WTC11 (cell line): ENCODE results near the gene ZDHHC24. TPM values are rescaled to one million over a fixed set of nuclear protein-coding genes. Genes with fewer than 3 reads are reported as not detected.

Source experiments
- ATAC-seq: fragments of 200-7000 bp; cut with Tn5 transposase; 2 replicates; pipeline ENCODE4 v1.10.0; 2021; ENCODE audit warnings: mild to moderate bottlenecking, moderate library complexity
- CTCF ChIA-PET: fragments of 300-600 bp; sonication (Branson Sonifier 250); formaldehyde crosslinking; loops from one replicate; lab custom pipeline; 2021; ENCODE audit warnings: antibody characterized with exemption; lab: Charles Lee
- POLR2A ChIA-PET: fragments of 350-600 bp; sonication (Branson Sonifier 250); formaldehyde crosslinking; loops from one replicate; lab custom pipeline; 2021; ENCODE audit warnings: antibody characterized with exemption; lab: Charles Lee
- DNase-seq: peaks from one replicate; pipeline ENCODE4 v3.0.0; 2021; ENCODE audit warnings: low spot score
- H3K27ac Mint-ChIP-seq: 2 replicates; pipeline ENCODE4 v1.8.0; 2021; ENCODE audit warnings: mixed read lengths
- H3K27me3 Mint-ChIP-seq: 2 replicates; pipeline ENCODE4 v1.8.0; 2021; ENCODE audit warnings: low read depth, mild to moderate bottlenecking, moderate library complexity, mixed read lengths
- H3K36me3 Mint-ChIP-seq: 2 replicates; pipeline ENCODE4 v1.8.0; 2021; ENCODE audit warnings: mixed read lengths
- H3K4me1 Mint-ChIP-seq: 2 replicates; pipeline ENCODE4 v1.8.0; 2022; ENCODE audit warnings: mixed read lengths
- H3K4me3 Mint-ChIP-seq: 2 replicates; pipeline ENCODE4 v1.8.0; 2021; ENCODE audit warnings: mild to moderate bottlenecking, moderate library complexity, mixed read lengths
- H3K9me3 Mint-ChIP-seq: 2 replicates; pipeline ENCODE4 v1.8.0; 2021; ENCODE audit warnings: mixed read lengths
- ARID4B ChIP-seq: sonication (generic); formaldehyde crosslinking; IDR thresholded peaks from 2 replicates; pipeline ENCODE4 v1.8.0; 2023; ENCODE audit warnings: missing genetic modification reagents, mild to moderate bottlenecking, borderline replicate concordance
- CDX4 ChIP-seq: fragments of 250-450 bp; sonication (Bioruptor Pico); IDR thresholded peaks from 2 replicates; pipeline ENCODE4 v1.9.0; 2021; ENCODE audit warnings: moderate library complexity, mild to moderate bottlenecking, inconsistent platforms, borderline replicate concordance
- CREM ChIP-seq: sonication (generic); formaldehyde crosslinking; IDR thresholded peaks from 2 replicates; pipeline ENCODE4 v1.8.1; 2022; ENCODE audit warnings: mild to moderate bottlenecking, missing genetic modification reagents, moderate library complexity
- E2F1 ChIP-seq: sonication (generic); formaldehyde crosslinking; IDR thresholded peaks from 2 replicates; pipeline ENCODE4 v1.8.0; 2022; ENCODE audit warnings: mild to moderate bottlenecking, missing genetic modification reagents
- E2F4 ChIP-seq: sonication (generic); formaldehyde crosslinking; IDR thresholded peaks from 2 replicates; pipeline ENCODE4 v1.8.1; 2022; ENCODE audit warnings: low read depth, mild to moderate bottlenecking, moderate library complexity, missing genetic modification reagents, borderline replicate concordance
- ELF4 ChIP-seq: sonication (generic); formaldehyde crosslinking; IDR thresholded peaks from 2 replicates; pipeline ENCODE4 v1.8.1; 2022; ENCODE audit warnings: low read depth, mild to moderate bottlenecking, moderate library complexity, missing genetic modification reagents
- FOXK1 ChIP-seq: sonication (generic); formaldehyde crosslinking; IDR thresholded peaks from 2 replicates; pipeline ENCODE4 v1.8.0; 2022; ENCODE audit warnings: mild to moderate bottlenecking, moderate library complexity, missing genetic modification reagents
- JAZF1 ChIP-seq: fragments of 250-450 bp; sonication (Bioruptor Pico); IDR thresholded peaks from 2 replicates; pipeline ENCODE4 v1.9.0; 2021; ENCODE audit warnings: moderate library complexity, mild to moderate bottlenecking, inconsistent platforms
- JUN ChIP-seq: sonication (generic); formaldehyde crosslinking; IDR thresholded peaks from 2 replicates; pipeline ENCODE4 v1.8.0; 2023; ENCODE audit warnings: mild to moderate bottlenecking, missing genetic modification reagents
- MYBL2 ChIP-seq: sonication (generic); formaldehyde crosslinking; IDR thresholded peaks from 2 replicates; pipeline ENCODE4 v1.8.1; 2023; ENCODE audit warnings: mild to moderate bottlenecking, moderate library complexity, missing genetic modification reagents
- NFATC4 ChIP-seq: fragments of 250-450 bp; sonication (Bioruptor Pico); IDR thresholded peaks from 2 replicates; pipeline ENCODE4 v1.9.0; 2021; ENCODE audit warnings: mild to moderate bottlenecking
- PRDM15 ChIP-seq: sonication (generic); formaldehyde crosslinking; IDR thresholded peaks from 2 replicates; pipeline ENCODE4 v1.8.0; 2022; ENCODE audit warnings: missing genetic modification reagents
- RORB ChIP-seq: fragments of 250-450 bp; sonication (Bioruptor Pico); IDR thresholded peaks from 2 replicates; pipeline ENCODE4 v1.9.0; 2021; ENCODE audit warnings: mild to moderate bottlenecking
- TCF7 ChIP-seq: sonication (generic); formaldehyde crosslinking; IDR thresholded peaks from 2 replicates; pipeline ENCODE4 v1.8.0; 2022; ENCODE audit warnings: mild to moderate bottlenecking, low read depth, missing genetic modification reagents, moderate library complexity
- TP53 ChIP-seq: sonication (generic); formaldehyde crosslinking; IDR thresholded peaks from 2 replicates; pipeline ENCODE4 v1.8.1; 2023; ENCODE audit warnings: mild to moderate bottlenecking, missing genetic modification reagents
- ZMAT4 ChIP-seq: fragments of 250-450 bp; sonication (Bioruptor Pico); IDR thresholded peaks from 2 replicates; pipeline ENCODE4 v1.9.0; 2021; ENCODE audit warnings: mild to moderate bottlenecking
- ZNF219 ChIP-seq: sonication (generic); formaldehyde crosslinking; IDR thresholded peaks from 2 replicates; pipeline ENCODE4 v1.8.0; 2023; ENCODE audit warnings: missing genetic modification reagents, mild to moderate bottlenecking, borderline replicate concordance
- ZSCAN18 ChIP-seq: fragments of 250-450 bp; sonication (Bioruptor Pico); IDR thresholded peaks from 2 replicates; pipeline ENCODE4 v2.1.2; 2022; ENCODE audit warnings: mild to moderate bottlenecking, moderate library complexity
- total RNA-seq: library from RNA; stranded (reverse); gene quantifications from 3 replicates; pipeline ENCODE4 v1.2.3, GENCODE V29; 2021

Gene ZDHHC24
- total RNA-seq, 1 experiment from 2014 or later, result 14.8 TPM

- no peak for TF ChIP-seq E2F1 (CRISPR knock-in tag)
These were observed 18.0 kb upstream of the ZDHHC24 start (continued) for GRCh38 chr11:66563832-66564231.

GRCh38 chr11:66562907-66563583 is 17.2 kb upstream of the ZDHHC24 start:
- CTCF ChIA-PET, result interaction anchor here (1.1 to 1.8 kb wide), 4 partner anchors 29 to 115 kb away, joined by 3 to 5 read pairs (median 4); partner anchors contain the start of genes CCDC87 and RBM4B
- DNase-seq (no peak), ATAC-seq (no peak)
- Mint-ChIP-seq H3K27ac (no peak overlapping the region), H3K36me3 (peaks cover 15% of the 10 kb centered on the region), H3K4me3 (no peak overlapping the region), H3K27me3 (peaks cover 16% of the 10 kb centered on the region), H3K4me1 (no peaks in the 10 kb centered on the region), H3K9me3 (no peaks in the 10 kb centered on the region)
- POLR2A ChIA-PET, result interaction anchor here (1.9 kb wide), 1 partner anchor 16 kb away, joined by 6 read pairs; the partner anchor contains the start of gene ACTN3
- no peak for TF ChIP-seq ZMAT4 (CRISPR knock-in tag)
- no peak for TF ChIP-seq CREM (CRISPR knock-in tag)
- no peak for TF ChIP-seq ELF4 (CRISPR knock-in tag)
- TF ChIP-seq NFATC4, result no peak
- no peak for TF ChIP-seq FOXK1 (CRISPR knock-in tag)
- TF ChIP-seq RORB, result no peak
- TF ChIP-seq E2F1 (CRISPR knock-in tag), result no peak
- no peak for TF ChIP-seq MYBL2 (CRISPR knock-in tag)
- TF ChIP-seq ZNF219 (CRISPR knock-in tag), result no peak
- TF ChIP-seq TCF7, result no peak
- TF ChIP-seq ARID4B (CRISPR knock-in tag), result no peak

- Mint-ChIP-seq H3K9me3 (no peaks in the 10 kb centered on the region), H3K27me3 (peaks cover 9% of the 10 kb centered on the region), H3K36me3 (peaks cover 22% of the 10 kb centered on the region), H3K4me1 (no peaks in the 10 kb centered on the region), H3K27ac (no peak overlapping the region), H3K4me3 (no peak overlapping the region)
- DNase-seq (no peak), ATAC-seq (no peak)
- ChIA-PET CTCF (interaction anchor here (1.0 to 1.8 kb wide), 4 partner anchors 30 to 290 kb away, joined by 3 to 5 read pairs (median 4); partner anchors contain the start of genes CCDC87 and RBM4B), POLR2A (interaction anchor here (1.9 kb wide), 1 partner anchor 16 kb away, joined by 6 read pairs; the partner anchor contains the start of gene ACTN3)
- TF ChIP-seq E2F4 (CRISPR knock-in tag) (no peak), JAZF1 (CRISPR knock-in tag) (no peak), CDX4 (no peak), TP53 (CRISPR knock-in tag) (no peak), PRDM15 (CRISPR knock-in tag) (no peak), JUN (no peak), ZSCAN18 (no peak)
These were observed 16.4 kb upstream of the ZDHHC24 start for GRCh38 chr11:66562275-66562674.
